Activated CD4-positive, alpha-beta T cell treated with anti-CD3 and anti-CD28 coated beads for 24 hours (primary cell): Measurements from ENCODE around the gene EGFL6.

Experiments
- DNase-seq, 2 donors: peaks; one replicate each; pipeline ENCODE4 v3.0.0-alpha.2; 2020; ENCODE audit warnings: low read depth in 2 of 2

EGFL6 gene, protein sequence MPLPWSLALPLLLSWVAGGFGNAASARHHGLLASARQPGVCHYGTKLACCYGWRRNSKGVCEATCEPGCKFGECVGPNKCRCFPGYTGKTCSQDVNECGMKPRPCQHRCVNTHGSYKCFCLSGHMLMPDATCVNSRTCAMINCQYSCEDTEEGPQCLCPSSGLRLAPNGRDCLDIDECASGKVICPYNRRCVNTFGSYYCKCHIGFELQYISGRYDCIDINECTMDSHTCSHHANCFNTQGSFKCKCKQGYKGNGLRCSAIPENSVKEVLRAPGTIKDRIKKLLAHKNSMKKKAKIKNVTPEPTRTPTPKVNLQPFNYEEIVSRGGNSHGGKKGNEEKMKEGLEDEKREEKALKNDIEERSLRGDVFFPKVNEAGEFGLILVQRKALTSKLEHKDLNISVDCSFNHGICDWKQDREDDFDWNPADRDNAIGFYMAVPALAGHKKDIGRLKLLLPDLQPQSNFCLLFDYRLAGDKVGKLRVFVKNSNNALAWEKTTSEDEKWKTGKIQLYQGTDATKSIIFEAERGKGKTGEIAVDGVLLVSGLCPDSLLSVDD

DNA sequence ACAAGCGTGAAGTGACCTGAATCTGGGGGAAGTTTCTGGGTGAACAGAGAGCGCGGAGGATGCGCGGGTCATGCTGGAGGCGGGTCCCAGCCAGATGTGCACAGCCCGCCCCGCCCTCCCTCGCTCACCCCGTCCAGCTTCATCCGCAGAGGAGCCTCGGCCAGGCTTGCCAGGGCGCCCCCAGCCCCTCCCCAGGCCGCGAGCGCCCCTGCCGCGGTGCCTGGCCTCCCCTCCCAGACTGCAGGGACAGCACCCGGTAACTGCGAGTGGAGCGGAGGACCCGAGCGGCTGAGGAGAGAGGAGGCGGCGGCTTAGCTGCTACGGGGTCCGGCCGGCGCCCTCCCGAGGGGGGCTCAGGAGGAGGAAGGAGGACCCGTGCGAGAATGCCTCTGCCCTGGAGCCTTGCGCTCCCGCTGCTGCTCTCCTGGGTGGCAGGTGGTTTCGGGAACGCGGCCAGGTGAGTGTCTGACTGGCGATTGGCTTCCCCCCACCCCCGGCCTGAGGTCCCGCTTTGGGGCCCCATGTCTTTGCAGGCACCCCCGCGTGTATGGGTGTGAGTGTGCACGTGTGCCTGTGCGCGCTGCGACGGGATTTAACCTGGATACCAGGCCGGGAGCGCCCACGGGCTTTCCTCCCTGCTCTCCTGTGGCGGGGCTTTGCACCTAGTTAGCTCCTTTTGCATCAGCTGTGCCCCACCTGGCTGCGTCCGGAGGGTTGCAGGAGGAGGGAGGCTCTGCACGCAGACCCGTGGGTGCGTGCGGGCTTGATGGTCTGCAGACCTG, at the start of gene EGFL6:
TSS of gene EGFL6 (plus strand) at position 123 of the 782 bp plus-strand sequence. CDS start at position 384, 261 bp downstream.
- no peak for DNase-seq

DNA sequence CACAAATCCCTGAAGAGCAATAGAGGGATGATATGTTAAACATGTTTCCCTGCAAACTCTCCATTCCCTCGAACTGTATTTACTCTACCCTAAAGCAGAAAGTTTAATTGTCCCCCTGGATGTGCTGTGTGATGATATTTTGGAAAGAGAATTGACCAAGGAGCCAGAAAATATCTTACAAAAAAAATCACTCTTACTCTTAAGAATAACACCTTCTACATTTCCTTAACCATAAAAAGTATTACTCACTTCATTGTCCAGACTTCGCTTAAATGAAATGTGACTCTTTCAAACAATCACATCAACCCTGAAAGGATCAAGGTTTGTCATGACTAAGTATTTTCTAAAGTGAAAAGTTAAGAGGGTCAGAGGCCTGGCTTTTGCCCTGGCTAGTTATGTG, 49.0 kb upstream of the EGFL6 start:
- DNase-seq, result no peak

DNA sequence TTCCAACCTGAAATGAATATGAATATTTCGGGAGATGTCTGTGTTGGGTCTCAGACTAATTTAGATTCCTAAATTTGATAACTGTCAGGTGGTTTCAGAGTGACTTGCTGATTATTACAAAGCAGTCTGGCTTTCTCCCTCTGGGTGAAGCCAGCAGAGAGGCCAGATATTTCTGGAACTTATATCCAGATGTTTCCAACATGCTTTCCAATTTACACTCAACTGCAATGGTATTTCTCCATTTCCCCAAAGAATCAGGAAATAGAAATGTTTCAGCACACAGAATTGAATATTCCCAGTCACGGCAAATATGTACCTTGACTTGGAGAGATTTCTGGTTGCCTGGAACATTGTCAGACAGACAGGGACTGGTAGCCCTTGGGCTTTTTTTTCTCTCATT, 48.5 kb upstream of the EGFL6 start:
- no peak for DNase-seq

DNA sequence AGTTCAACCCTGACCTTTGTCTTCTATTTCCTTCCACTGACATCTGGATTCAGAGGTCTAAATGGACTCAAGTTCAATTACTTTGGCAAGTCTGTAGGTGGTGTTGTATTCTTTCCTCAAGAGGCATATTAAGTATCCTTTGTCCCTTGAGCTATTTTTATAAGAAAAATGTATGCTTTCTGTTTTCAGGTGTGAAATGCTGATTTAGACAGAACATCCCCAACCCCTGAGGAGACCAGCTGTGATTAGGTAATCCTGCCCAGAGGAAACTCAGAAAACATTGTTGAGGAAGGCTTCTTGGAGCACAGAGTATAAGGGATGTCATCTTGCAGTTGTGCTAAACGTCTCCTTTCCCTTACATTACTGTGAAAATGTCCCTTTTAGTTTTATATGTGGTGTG, 46.6 kb upstream of the EGFL6 start:
- DNase-seq, result no peak

DNA sequence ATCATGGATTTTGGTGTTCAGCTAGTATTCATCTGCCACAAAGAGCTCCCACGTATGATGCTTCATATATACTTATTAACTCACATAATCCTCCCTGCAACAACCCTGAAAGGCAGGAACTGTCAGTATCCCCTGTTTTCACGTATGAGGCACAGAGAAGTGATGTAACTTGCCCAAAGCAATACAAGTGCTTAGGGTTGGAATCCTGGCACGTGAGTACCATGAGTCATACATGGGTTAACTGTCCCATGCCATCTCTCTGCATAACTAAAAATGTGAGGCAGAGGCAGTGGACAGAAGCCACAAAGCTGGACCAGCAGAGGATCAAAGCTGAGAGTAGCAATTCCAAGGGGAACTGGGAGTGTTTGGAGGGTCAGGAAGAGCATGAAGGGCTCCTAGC, 35.7 kb upstream of the EGFL6 start:
- no peak for DNase-seq

DNA sequence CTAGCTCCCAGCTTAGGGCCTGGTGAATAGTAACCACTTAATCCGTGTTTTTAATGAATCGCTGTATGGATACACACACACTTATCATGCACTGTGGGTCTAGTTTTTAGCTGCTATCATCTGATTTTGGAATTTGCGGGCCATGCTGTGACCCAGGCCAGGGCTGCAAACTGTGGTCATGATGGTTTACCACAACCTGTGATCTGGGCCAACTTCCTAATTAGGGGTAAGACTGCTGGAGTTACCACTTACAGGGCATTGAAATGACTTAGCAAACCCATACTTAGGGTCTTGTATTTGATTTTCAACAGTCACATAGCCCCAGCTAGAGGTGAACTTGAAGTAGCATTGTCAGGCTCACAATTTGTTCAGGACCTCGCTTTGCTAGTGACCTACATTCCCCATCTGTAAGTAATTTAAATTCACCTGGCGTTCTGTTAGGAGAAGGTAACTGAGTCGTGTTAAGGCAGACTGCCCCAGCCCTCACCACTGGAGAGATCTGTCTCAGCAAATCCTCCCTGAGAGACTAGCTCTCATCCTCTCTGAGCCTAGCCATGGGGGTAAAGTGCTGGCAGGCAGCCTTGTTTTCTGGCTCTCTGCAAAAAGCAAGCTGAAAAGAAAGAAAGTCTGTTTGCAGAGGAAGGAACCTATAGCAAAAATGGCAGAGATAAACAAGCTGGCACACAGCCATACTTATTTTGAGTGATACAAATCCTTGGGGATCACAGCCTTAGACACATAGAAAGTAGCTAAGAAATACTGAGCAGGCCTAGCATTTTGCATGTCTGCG, 33.8 kb upstream of the EGFL6 start:
- DNase-seq, result no peak

DNA sequence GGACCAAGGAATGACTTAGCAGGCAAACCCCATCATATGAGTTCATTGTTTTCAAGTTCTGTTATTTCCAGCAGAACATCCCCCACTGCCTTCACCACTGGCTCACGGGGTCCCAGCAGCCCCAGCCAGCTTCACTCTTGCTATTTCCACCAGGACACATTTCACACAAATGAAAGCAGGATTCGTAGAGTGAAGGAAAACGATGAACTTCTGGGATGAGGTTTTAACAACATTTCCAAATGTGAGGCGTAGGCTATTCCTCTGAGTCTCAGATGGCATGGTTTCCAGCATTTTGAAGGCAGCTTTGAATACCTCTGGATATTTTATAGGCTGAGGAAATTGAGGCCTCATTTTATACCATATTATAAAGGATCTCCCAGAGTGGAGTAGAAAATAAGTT, 32.9 kb upstream of the EGFL6 start:
- DNase-seq, result no peak

DNA sequence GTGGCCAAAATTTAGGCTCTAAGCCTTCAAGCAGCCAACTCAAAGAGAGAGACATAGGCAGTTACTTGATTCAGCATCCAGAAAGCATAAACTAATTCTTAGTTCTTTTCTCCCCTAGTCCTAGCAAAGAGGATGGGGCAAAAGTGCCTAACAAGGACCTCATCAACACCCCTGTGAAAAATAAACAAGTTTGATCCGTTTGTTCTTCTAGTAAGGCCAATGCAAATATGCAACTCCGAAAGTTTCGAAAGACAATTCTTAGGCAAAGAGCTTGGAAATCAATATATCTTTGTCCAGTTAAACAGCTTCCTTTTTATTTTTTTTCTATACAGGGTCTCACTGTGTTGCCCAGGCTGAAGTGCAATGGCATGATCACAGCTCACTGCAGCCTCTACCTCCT, 31.0 kb upstream of the EGFL6 start:
- no peak for DNase-seq

DNA sequence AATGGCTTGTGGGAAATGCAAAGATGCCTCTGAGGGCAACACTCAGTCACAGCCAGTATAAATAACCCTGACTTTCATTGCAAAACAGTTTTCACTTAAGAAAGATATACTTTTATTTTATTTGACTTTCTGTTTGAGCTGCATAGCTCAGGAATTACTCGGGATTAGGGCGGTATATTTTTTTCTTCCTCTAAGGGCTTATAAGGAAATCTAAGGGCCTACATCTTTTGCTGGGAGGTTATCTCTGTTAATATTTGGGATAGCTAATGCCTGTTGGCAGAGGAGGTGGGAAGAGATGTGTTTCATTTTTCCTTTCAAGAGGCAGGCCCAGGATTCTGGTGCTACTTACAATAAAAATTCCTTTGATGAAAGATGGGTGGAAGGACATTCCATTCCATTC, 28.8 kb upstream of the EGFL6 start:
- DNase-seq, result no peak

DNA sequence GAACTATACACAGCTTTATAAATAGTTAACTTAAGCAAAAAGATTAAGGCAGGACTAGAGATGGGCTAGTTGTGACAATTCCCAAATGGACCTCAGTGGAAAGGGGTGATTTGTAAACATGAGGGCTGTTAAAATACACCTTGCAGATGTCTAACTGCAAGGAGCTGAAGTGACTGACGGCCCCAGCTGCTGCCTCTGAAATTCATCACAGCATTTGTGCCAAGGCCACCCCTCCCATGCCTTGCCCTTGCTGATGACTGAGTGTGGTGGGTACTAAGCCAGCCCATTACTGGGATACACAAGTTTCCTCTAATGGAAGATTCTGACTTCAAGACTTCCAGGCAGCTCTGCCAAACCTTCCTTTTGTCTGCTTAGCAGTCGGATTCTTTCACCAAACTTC, 23.7 kb upstream of the EGFL6 start:
- no peak for DNase-seq

DNA sequence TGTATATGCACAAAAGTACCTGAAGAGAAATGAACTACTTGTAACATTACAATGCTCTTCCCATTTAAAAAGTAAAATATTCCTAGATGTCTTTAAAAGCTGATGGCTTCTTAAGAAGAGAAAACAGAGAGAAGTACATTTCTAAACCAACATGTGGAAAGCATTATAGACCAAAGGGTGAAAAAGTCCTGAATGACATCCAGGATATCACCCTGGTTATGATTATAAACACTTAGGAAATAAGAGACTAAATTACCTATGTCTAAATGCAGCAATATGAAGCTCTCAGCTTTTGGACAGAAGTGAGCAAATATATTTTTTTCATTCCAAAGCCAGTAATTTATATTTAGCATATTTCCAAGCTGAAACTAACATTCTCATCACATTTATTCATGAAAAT, 21.7 kb upstream of the EGFL6 start:
- DNase-seq, result no peak

DNA sequence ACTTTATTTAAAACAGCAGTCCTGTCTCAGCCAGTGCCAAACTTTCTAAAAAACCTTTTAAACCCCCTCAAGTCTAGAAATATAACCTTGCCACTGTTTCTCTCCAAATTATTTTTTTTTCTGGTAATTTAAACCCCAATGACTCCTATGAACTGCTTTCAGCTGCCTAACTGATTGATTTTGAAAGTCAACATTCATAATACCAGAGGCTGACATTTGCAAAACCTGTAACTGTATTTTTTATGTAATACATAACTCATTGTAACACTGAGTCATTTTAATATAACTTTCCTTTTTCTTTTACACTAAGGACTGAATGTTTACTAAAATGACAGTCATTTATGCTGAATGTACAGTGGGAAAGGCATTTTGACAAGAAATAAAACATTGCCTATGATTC, 19.1 kb upstream of the EGFL6 start:
- no peak for DNase-seq

DNA sequence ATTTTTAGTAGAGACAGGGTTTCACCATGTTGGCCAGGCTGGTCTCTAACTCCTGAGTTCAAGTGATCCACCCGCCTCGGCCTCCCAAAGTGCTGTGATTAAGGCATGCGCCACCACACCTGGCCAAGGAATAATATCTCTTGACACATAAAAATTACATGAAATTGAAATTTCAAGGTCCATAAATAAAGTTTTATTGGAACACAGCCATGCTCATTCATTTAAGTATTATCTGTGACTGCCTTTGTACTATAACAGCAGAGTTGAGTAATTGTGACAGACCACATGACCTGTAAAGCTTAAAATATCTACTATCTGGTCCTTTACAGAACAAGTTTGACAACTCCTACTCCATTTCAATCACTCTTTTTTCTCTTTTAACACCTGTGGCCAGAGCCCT, 17.8 kb upstream of the EGFL6 start:
- no peak for DNase-seq

DNA sequence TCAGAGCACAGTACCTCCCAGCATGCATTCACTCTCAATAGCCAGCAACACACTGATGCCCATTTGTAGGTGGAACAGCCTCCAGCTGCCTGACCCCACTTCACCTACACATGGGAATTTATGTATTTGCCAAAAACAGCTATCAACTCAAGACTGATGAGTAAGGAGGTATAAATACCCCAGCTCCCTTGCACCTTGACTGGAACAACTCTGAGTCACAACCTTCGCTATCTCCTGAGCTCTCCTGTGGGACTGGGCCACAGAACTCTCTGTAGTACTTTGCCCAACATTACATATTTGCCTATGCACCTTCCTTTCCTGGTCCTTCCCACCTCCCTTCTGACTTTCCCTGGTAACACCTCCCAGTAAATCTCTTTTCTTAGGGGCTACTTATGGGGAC, 16.5 kb upstream of the EGFL6 start:
- DNase-seq, result no peak

DNA sequence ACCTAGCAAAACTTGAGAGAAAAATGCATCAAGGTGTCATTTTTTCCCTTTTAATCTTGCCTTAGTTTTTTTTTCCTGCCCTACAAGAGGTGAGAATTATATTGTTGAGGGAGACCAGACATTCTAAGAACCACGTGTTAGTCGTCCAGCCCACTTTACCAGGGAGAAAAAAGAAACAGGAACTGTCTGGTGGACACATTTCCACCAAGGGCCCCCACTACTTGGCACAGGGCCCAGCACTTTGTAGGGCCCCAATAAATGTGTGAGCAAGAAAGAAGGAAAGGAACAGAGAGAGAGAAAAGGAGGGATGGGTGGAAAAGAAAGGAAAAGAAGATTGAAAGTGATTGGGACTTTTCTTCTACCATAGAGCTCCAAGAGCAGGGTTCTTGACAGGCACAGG, 3.9 kb upstream of the EGFL6 start:
- DNase-seq, result no peak

DNA sequence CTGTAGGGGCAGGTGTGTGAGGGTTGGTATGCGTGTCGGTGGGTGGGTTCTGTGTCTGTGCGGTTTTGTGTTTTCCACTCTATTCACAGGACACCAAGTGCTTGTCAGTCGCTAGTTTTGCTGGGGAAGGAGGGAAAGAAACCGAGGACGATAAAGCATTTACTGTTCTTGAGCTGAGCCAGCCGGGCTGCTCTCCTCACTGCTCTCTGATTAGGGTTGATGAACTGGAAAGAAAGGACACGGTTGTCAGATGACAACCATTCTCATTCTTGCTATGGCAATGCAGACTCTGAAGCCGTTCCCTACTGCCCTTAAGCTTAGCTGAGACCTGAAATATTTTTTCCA, 832 bp downstream of the EGFL6 start:
- DNase-seq, result no peak

DNA sequence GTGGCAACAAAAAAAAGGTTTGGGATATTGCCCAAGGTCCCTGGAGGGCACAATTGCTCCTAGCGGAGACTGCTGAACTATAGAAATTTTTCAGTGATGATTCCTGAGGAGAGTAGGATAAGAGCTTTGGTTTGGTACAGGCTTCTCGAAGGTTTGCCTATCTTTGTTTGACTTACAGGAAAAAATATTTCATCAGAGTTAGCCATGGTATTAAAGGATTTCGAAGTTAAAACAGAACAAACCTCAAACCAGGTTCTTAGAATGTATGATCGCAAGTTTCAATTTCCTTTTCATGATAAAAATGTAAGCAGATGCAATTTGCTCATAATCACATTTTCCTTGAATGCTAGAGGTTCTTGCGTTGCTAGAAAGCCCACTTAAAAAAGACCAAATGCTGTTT, 1.7 kb downstream of the EGFL6 start:
- DNase-seq, result no peak

DNA sequence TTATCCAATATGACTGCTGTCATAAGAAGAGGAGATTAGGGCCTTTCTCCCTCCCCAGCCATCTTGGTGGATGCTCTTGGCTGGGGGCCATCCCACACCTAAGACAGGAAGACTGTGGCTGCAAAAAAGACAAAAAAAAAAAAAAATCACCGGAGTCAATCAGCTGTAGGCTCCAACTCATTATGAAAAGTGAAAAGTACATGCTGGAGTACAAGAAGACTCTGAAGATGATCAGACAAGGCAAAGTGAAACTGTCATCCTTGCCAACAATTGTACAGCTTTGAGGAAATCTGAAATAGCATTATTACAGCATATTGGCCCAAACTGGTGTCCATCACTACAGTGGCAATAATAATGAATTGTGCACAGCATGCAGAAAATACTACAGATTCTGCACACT, 5.2 kb downstream of the EGFL6 start:
- DNase-seq, result no peak

DNA sequence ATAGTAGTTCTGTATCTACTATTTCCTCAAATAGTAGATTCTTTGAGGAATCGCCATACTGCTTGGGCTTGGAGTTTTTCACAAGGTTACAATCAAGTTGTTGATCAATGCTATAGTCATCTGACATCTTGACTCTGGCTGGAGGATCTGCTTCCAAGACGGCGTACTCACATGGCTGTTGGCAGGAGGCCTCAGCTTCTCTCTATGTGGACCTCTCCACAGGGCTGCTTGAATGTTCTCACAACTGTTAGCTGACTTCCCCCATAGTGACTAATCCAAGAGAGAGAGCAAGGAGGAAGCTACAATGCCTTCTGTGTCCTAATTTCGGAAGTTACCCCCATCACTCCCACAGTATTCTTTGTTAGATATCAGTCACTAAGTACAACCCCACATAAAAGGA, 10.3 kb downstream of the EGFL6 start:
- DNase-seq, result no peak

DNA sequence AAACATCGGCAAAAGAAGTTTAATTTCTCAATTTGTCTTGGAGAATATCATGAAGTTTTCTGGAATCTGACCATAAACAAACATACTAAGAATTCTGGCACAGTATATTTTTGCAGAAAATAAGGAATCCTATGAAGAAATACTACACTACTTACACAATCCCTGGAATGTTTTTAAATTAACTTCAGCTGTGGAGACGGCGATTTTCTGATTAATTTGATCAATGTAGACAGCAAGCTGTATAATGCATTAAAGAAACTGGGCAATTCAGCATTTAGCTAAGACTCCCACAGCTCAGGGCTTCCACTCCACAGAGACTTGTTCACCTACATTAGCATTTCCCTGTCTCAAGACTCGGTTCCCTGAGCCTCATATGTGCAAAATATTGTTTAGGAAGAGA, 12.2 kb downstream of the EGFL6 start:
- no peak for DNase-seq

DNA sequence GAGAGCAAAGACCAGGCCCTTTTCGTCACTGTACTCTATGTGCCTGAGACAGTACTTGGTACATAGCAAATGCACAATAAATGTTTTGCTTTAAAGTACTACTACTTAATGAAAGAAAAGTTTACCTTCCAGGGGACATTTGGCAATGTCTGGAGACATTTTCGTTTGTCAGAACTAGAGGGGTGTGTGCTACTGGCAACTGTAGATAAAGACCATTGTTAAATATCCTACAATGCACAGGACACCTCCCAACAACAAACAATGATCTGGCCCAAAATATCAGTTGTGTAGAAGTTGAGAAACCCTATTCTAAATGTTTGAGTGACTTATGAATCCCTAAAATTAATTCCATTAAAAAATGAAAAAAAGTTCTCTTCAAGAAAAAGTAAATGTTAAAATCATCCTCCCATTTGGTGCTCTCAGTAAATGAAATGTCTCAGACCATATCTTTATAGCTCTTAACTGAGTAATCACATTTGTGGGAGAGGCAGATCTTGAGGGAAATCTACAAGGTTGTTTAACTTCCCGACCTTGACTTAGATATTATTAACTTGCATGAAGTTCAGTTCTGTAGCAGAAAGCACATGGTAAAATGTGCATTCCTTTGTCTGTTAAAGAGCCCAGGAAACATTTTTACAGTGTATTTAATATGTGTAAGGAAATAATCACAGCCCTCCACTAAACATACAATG, 18.5 kb downstream of the EGFL6 start:
- no peak for DNase-seq

DNA sequence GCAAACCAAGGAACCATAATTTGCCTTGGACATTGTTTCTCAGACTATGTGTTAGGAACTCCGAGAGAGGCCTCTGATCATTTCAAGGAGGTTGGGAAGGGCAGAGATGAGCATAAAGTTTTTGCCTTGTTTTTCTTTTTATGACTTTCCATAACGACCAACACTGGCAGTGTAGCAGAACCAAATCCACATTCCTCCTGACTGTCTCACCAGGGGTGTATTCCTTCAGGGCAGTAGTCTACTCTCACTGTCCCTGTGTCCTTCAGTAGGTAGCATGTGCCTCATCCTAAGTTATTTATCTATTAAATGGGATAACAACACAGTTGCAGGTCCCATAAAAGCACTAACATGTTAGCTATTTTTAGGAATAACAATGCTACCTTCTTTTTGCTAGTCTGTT, 20.8 kb downstream of the EGFL6 start:
- no peak for DNase-seq
